IgD-negative memory B cell (primary cell): ENCODE results near the gene C6orf118. TPM values are rescaled to one million over a fixed set of nuclear protein-coding genes. Genes with fewer than 3 reads are reported as not detected.

Source experiments
- H3K27ac Mint-ChIP-seq, 3 donors: one replicate each; pipeline ENCODE4 v1.8.0; 2020 to 2022; ENCODE audit warnings: mild to moderate bottlenecking in 3 of 3, mixed read lengths in 3 of 3, moderate library complexity in 1 of 3
- H3K27me3 Mint-ChIP-seq: one replicate; pipeline ENCODE4 v1.8.0; 2021; ENCODE audit warnings: mixed read lengths
- H3K36me3 Mint-ChIP-seq: one replicate; pipeline ENCODE4 v1.8.0; 2020; ENCODE audit warnings: mild to moderate bottlenecking, mixed read lengths
- H3K4me1 Mint-ChIP-seq, 3 donors: one replicate each; pipeline ENCODE4 v1.8.0; 2020 to 2022; ENCODE audit warnings: mixed read lengths in 3 of 3, mild to moderate bottlenecking in 1 of 3
- H3K4me3 Mint-ChIP-seq, 4 donors: one replicate each; pipeline ENCODE4 v1.8.0; 2020 to 2022; ENCODE audit warnings: mild to moderate bottlenecking in 4 of 4, mixed read lengths in 4 of 4, moderate library complexity in 3 of 4
- H3K9me3 Mint-ChIP-seq, 3 donors: one replicate each; pipeline ENCODE4 v1.8.0; 2020 to 2021; ENCODE audit warnings: mixed read lengths in 3 of 3, mild to moderate bottlenecking in 1 of 3
- polyA plus RNA-seq: library from polyadenylated mRNA; unstranded; fragments of 300-500 nt; fragmentation: Illumina TruSeq; gene quantifications from one replicate; pipeline ENCODE4 v1.2.3, GENCODE V29; 2021

The C6orf118 gene
- polyA plus RNA-seq: not detected

DNA sequence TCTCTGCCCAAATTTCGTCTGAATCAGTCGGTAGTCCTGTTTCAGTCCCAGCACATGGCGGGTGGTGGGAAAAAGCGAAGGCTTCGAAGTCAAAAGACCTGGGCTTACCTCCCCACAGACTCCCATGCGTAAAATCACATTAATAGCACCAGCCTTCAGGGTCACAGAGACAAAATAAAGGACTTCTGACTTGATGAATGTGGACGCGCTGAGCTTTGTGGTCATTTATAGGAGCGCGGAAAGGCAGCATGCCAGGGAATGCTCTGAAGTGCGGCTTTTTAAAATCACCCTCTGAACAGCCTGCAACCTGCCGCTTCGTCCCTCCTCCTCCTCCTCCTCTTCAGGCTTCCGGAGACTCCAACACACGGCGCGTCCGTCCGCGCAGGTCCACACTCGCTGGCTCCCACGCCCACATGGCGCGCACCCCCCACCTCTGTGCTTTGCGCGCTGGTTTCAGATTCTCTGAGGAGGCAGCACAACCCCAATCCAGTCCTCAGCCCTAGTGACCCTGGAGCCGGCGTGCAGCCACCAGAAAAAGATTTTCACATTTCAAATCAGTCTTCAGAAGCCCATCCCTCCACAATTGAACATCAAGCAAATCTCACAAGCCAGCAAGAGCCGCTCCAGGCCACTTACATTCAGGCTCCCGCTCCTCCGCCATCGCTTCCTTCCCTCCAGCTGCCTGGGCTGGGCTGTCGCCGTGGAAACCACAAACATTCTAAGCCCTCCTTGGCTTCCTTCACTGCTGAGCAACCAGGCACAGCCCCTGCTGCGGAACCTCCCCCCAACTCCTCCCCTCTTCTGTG is at the start of gene C6orf118:
Gene C6orf118, minus strand, starts transcription at position 680 of the 806 bp plus-strand sequence. Its CDS starts 19 bp downstream, at position 661.
- Mint-ChIP-seq H3K27me3 (no peaks in the 10 kb centered on the region), H3K27ac (peak within 1 kb of the TSS in 2 of 3 donors; percentile 43 to 80), H3K36me3 (no peaks in the 10 kb centered on the region), H3K4me1 (peaks cover 0 to 3% (median 2%) of the 10 kb centered on the region in 3 donors), H3K4me3 (peak within 1 kb of the TSS in 1 of 4 donors; percentile 46), H3K9me3 (no peaks in the 10 kb centered on the region)

DNA sequence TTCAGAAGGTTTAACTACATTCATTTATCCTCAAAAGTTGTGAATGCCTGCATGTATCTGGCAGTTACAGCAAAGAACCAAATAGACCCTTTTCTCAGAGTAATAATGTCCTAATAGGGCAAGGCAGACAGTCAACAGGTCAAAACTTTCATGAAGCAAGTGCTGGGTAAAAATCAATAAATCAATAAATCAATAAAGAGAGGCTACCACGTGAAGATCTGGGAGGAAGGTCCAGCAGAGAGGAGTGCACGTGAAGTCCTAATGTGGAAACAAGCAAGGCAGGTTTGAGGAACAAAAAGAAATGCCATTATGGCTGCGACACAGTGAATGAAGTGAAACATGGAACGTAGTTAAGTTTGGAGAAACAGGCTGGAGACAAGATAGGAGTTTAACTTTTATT is 36.3 kb upstream of the C6orf118 start:
- H3K4me3 Mint-ChIP-seq: peak overlapping the region in 1 of 4 donors; percentile 17
- H3K27ac Mint-ChIP-seq: no peak overlapping the region
- H3K36me3 Mint-ChIP-seq: peaks cover 2% of the 10 kb centered on the region
- peaks cover 2 to 24% (median 7%) of the 10 kb centered on the region in 3 donors for H3K9me3 Mint-ChIP-seq
- H3K4me1 Mint-ChIP-seq: peaks cover 0 to 1% (median 0%) of the 10 kb centered on the region in 3 donors
- H3K27me3 Mint-ChIP-seq: no peaks in the 10 kb centered on the region

DNA sequence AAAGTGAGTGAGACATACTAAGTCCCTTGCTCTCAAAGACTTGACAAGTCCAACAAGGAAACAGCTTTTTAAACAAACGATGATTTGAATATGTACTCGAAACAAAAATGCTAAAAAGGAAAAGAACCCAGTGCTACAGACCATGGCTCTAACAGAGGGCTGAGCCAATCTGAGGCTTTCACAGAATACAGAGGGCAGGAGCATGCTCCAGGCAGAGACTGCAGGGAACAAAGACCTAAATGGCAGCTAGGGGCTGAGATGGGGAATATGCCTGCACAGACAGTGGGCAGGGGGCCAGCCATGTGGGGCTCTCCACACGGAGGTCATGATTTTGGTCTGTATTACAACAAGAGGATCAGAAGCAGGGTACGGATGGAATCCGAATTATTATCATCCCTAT is 31.1 kb upstream of the C6orf118 start:
- H3K36me3 Mint-ChIP-seq: peaks cover 1% of the 10 kb centered on the region
- H3K4me1 Mint-ChIP-seq: no peaks in the 10 kb centered on the region
- no peaks in the 10 kb centered on the region for H3K27me3 Mint-ChIP-seq

DNA sequence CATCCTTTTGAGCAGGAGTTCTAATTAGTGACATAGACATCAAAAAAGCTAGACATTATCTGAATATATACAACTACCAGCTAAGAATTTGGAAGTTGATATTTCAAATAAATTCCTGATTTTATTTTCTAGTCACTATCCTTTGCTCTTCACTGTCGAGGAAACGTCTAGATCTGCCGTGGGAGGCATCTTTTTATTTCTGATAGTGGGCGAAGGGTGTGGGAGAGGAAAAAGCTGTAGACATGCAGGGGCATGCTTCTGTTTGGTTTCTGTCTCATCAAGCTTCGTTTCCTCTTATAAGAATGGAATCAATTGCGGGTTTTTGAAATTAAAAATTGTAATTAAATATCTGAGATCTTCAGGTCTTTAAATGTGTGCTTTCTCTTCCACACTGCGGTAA is 16.2 kb upstream of the C6orf118 start:
- Mint-ChIP-seq H3K4me1 (no peaks in the 10 kb centered on the region), H3K27me3 (no peaks in the 10 kb centered on the region), H3K27ac (no peak overlapping the region), H3K36me3 (peaks cover 1% of the 10 kb centered on the region), H3K4me3 (no peak overlapping the region), H3K9me3 (peaks cover 6 to 20% (median 8%) of the 10 kb centered on the region in 3 donors)

More for the DNA sequence above, 31.1 kb upstream of the C6orf118 start:
- Mint-ChIP-seq H3K9me3 (peaks cover 2 to 9% (median 2%) of the 10 kb centered on the region in 3 donors), H3K27ac (no peak overlapping the region), H3K4me3 (no peak overlapping the region)

DNA sequence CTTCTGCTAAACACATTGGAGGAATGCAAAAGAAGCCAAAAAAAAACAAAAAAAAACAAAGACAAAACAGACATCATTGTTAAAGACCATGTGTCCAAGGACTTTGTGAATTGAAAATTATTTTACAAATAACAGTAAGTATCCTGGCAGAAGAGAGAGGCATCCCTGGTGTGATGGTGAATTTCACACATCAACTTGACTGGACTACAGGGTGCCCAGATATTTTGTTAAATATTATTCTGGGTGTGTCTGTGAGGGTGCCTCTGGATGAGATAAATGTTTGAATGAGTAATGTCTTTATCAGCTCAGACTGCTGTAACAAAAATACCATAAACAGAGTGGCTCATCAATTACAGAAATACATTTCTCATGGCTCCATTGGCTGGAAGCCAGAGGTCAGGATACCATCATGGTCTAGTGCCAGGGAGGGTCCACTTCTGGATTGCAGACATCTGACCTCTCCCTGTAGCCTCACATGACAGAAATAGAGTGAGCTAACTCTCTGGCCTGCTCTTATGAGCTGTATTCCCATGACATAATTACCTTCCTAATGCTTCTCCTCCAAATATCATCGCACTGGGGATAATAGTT is 12.2 kb upstream of the C6orf118 start:
- Mint-ChIP-seq H3K4me1 (no peaks in the 10 kb centered on the region), H3K9me3 (peaks cover 5 to 20% (median 8%) of the 10 kb centered on the region in 3 donors)

DNA sequence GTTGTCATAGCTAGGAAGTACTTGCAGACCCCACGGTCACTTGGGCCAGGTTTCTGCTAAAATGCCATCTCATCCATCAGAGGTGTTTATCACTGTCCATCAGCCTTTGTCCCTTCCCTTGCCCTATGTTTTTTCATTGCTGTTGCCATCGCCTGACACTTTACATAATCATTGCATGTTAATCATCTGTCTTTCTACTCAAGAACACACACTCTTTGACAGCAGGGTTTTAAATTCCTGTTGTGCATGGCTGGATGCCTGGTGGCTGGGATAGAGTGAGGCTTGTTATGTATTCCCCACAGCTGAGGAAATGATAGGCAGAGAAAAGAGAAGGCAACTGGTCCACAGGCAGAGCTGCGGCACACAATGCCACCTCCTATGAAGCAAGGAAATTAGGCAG is 11.7 kb upstream of the C6orf118 start:
- Mint-ChIP-seq H3K4me3 (no peak overlapping the region), H3K9me3 (peaks cover 5 to 20% (median 8%) of the 10 kb centered on the region in 3 donors), H3K36me3 (peaks cover 1% of the 10 kb centered on the region), H3K27me3 (no peaks in the 10 kb centered on the region), H3K4me1 (no peaks in the 10 kb centered on the region), H3K27ac (no peak overlapping the region)

More for the DNA sequence above, 12.2 kb upstream of the C6orf118 start:
- H3K36me3 Mint-ChIP-seq: peaks cover 1% of the 10 kb centered on the region
- no peaks in the 10 kb centered on the region for H3K27me3 Mint-ChIP-seq
- H3K27ac Mint-ChIP-seq: no peak overlapping the region
- no peak overlapping the region for H3K4me3 Mint-ChIP-seq

DNA sequence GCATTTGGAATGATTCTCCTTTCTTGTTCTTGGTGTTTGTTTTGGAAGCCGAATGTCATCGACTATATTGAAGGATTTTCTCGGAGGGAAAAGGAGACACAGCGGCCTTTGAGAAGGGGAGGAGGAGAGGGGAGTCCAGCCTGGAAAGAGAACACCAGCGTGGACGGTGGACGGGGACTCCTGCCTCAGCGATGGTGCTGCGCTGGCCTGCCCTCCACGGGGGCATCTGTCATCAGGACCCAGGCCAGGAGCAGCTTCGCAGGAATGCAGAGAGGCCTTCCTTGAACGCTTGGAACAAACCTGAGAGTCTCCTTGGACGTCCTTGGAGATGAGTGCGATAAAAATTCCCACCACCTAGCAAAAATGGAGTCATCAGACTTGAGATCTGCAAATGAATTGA is 8.3 kb upstream of the C6orf118 start:
- Mint-ChIP-seq H3K27ac (no peak overlapping the region), H3K27me3 (no peaks in the 10 kb centered on the region), H3K9me3 (peaks cover 3 to 12% (median 4%) of the 10 kb centered on the region in 3 donors), H3K4me1 (no peaks in the 10 kb centered on the region), H3K36me3 (no peaks in the 10 kb centered on the region), H3K4me3 (no peak overlapping the region)

DNA sequence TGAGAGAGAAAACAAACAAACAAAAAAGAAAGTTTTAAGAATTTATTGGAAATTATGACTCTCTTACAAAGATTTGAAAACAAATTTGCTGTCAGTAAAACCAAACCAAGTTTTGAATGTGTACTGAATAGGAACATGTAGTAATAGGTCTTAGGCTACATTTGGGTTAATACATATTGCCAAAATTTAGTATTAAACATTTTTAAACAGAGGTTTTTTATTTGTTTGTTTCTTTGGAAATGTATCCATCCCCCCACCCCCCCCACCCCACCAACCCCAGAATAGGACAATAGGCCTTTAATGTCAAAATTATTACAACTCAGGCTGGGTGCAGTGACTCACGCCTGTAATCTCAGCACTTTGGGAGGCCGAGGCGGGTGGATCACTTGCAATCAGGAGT is 2.5 kb downstream of the C6orf118 start:
- peaks cover 0 to 3% (median 2%) of the 10 kb centered on the region in 3 donors for H3K4me1 Mint-ChIP-seq
- H3K27ac Mint-ChIP-seq: no peak overlapping the region
- H3K4me3 Mint-ChIP-seq: no peak overlapping the region
- H3K36me3 Mint-ChIP-seq: no peaks in the 10 kb centered on the region
- no peaks in the 10 kb centered on the region for H3K9me3 Mint-ChIP-seq
- H3K27me3 Mint-ChIP-seq: no peaks in the 10 kb centered on the region

DNA sequence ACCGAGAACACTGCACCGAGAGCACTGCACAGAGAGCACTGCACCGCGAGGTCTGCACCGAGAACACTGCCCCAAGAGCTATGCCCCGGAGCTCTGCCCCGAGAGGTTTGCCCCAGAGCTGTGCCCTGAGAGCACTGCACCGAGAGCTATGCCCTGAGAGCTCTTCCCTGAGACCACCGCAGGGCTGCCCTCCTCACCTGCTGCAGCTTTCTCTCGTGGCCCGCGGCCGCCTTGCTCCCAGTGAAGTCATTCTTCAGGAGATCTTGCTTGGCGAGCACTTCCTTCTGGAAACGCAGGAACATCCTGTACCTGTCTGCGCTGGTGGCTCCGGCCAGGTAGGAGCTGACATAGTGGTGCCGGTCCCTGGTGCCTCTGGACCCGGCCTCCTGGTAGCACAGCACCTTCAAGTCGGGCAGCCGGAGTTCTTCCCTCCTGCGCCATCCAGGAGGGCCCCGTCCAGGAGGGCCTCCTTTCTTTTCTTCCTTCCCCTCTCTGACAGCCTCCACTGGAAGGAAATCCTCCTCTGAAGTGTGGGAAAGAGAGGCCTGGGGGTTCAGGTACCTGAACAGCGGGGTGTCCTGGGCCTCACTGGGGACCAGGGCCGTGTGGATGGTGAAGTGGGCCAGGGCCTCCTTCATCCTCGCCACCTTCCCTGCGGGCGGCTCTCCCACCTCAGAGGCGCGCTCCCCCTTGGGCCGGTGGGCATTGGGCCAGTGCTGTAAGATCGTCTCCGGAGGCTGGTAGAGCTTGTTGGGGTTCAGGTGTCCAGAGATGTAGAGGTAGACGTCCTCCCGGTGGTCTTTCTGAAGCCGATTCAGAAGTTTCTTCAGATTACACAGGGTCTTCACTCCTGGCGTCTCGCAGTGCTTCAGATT is 7.8 kb downstream of the C6orf118 start:
- Mint-ChIP-seq H3K4me3 (no peak overlapping the region), H3K36me3 (no peaks in the 10 kb centered on the region), H3K4me1 (no peaks in the 10 kb centered on the region), H3K27ac (no peak overlapping the region), H3K9me3 (no peaks in the 10 kb centered on the region), H3K27me3 (no peaks in the 10 kb centered on the region)

DNA sequence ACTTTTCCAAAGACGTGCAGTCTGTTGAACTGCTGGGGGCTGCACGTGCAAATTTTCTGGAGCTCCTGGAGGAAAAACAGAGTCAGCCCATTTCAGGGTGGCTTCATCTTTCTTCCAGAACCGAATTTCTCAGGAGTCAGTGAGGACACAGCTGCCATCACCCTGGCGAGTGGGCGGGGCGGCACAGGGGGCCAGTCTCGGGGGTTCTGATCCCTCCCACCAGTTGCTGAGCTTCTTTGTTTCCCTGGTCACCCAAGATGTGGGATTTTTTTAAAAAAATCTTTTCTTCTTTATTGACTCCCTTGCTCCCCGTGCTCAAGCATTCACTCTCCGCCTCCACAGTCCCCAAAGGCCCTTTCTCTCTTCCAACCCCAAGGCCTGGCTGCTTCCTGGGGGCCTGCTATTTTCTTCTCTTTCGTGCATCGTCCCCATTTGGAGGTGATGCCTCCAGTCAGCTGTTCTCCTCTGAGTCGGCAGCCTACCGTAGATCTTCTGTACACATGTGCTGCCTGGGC is 8.9 kb downstream of the C6orf118 start:
- peaks cover 0 to 3% (median 3%) of the 10 kb centered on the region in 3 donors for H3K9me3 Mint-ChIP-seq
- no peak overlapping the region for H3K4me3 Mint-ChIP-seq
- H3K36me3 Mint-ChIP-seq: no peaks in the 10 kb centered on the region
- H3K4me1 Mint-ChIP-seq: no peaks in the 10 kb centered on the region
- no peak overlapping the region for H3K27ac Mint-ChIP-seq
- no peaks in the 10 kb centered on the region for H3K27me3 Mint-ChIP-seq

DNA sequence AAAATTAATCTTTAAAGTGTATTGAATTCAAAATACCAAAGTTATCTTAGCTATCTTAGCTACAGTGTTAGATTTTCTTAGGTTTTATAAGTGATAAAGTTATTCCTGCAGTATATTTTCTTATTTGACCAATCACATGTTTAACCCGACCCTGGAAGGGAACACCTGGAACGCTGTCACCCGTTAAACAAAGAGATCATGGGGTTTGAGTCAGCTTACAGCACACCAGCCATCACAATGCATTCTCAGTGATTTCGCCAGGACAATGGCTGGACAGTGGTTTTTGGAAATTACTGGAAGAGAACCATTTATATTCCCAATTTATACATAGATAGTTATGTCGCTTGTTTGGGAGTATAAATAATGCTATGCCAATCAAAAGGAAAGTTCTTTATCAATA is 10.5 kb downstream of the C6orf118 start:
- H3K4me1 Mint-ChIP-seq: no peaks in the 10 kb centered on the region
- H3K27me3 Mint-ChIP-seq: no peaks in the 10 kb centered on the region
- H3K27ac Mint-ChIP-seq: no peak overlapping the region
- peaks cover 3 to 5% (median 5%) of the 10 kb centered on the region in 3 donors for H3K9me3 Mint-ChIP-seq
- no peaks in the 10 kb centered on the region for H3K36me3 Mint-ChIP-seq
- no peak overlapping the region for H3K4me3 Mint-ChIP-seq

DNA sequence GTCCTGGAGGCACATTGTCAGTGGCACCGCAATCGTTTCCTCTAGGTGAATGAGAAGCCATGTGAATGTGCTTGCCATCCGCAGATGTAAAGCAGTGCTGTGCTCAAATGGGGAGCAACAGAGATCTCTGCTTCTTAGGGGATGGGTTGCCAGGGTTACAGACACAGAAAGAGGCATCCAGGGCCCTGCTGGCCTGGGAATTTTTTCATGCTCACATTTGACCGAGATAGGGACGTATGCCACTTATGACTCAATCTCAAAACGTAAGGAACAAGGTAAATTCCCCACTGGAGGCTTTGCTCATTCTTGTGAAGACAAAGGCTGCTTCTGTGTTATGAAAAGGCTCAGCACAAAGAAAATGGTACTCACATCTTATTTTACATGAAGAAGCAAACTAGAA is 11.0 kb downstream of the C6orf118 start:
- Mint-ChIP-seq H3K27ac (no peak overlapping the region), H3K4me3 (no peak overlapping the region), H3K4me1 (no peaks in the 10 kb centered on the region), H3K9me3 (peaks cover 3 to 5% (median 5%) of the 10 kb centered on the region in 3 donors), H3K27me3 (no peaks in the 10 kb centered on the region), H3K36me3 (no peaks in the 10 kb centered on the region)

DNA sequence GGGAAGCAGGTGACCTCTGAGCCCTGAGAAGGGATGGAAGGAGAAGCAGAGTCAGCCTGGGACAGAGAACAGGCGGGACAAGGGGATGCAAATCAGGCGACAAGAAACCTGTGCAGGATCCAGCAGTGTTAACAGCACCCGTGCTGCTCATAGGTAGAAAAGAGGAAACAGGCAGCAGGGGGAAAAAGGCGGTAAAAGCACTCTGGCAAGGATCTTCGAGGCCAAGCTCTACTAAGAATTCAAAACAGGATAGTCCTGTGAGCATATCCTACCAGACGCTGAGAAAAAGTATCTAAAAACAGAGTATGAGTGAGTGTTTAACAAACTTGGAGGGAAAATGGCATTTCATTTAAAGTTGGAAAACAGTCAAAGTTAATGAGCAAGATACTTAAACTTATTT is 16.7 kb downstream of the C6orf118 start:
- peaks cover 5 to 13% (median 7%) of the 10 kb centered on the region in 3 donors for H3K9me3 Mint-ChIP-seq
- H3K27me3 Mint-ChIP-seq: no peaks in the 10 kb centered on the region
- H3K4me1 Mint-ChIP-seq: no peaks in the 10 kb centered on the region
- no peaks in the 10 kb centered on the region for H3K36me3 Mint-ChIP-seq
- H3K4me3 Mint-ChIP-seq: no peak overlapping the region
- no peak overlapping the region for H3K27ac Mint-ChIP-seq

DNA sequence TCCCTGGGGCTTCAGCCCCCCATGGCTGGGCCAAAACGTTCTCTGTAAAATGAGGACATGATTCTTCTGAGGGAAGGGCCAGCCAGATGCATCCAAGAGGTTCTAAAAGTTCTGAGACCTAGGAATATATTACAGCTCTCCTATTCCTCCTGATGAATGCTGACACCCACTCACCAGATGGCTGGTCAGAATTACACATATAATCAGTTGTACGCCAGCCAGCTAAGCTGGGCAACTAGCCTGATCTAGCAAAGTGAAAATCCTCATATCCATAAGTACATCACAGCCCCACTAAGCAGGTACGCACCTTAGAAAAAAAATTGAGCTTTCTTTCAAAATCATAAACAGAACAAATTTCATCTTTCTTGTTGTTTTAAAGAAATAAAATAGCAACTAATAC is 34.8 kb downstream of the C6orf118 start:
- Mint-ChIP-seq H3K27me3 (no peaks in the 10 kb centered on the region), H3K27ac (no peak overlapping the region), H3K36me3 (peaks cover 2% of the 10 kb centered on the region), H3K9me3 (peaks cover 0 to 10% (median 9%) of the 10 kb centered on the region in 3 donors), H3K4me1 (peaks cover 0 to 2% (median 0%) of the 10 kb centered on the region in 3 donors), H3K4me3 (no peak overlapping the region)

DNA sequence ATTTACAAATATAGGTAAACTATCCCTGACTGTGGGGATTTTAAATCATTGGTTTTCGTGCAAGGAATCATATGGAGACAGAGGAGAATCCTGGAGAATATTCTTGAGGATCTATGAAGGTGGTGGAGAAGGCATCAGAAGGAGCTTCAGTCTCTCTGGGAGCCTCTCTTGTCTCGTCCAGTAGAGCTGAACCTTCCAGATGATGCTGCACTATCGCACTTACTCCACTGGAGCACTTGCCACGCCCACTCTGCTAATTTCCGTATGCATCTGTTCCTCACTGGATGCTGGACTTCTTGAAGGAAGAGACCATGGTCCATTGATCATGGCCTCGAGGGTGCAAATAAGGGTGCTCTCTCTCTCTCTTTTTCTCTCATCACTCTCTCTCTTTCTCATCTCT is 36.8 kb downstream of the C6orf118 start:
- H3K36me3 Mint-ChIP-seq: peaks cover 2% of the 10 kb centered on the region
- peaks cover 2 to 10% (median 9%) of the 10 kb centered on the region in 3 donors for H3K9me3 Mint-ChIP-seq
- H3K4me3 Mint-ChIP-seq: no peak overlapping the region
- peaks cover 0 to 2% (median 0%) of the 10 kb centered on the region in 3 donors for H3K4me1 Mint-ChIP-seq
- H3K27me3 Mint-ChIP-seq: no peaks in the 10 kb centered on the region
- no peak overlapping the region for H3K27ac Mint-ChIP-seq
